ENCODE measurements around the gene SLC28A3. TPM values are rescaled to one million over a fixed set of nuclear protein-coding genes. Genes with fewer than 3 reads are reported as not detected.

SLC28A3 gene
- total RNA-seq, 4 donors from 2014 or later = 0.04 to 0.49 TPM; not detected in 2

DNA sequence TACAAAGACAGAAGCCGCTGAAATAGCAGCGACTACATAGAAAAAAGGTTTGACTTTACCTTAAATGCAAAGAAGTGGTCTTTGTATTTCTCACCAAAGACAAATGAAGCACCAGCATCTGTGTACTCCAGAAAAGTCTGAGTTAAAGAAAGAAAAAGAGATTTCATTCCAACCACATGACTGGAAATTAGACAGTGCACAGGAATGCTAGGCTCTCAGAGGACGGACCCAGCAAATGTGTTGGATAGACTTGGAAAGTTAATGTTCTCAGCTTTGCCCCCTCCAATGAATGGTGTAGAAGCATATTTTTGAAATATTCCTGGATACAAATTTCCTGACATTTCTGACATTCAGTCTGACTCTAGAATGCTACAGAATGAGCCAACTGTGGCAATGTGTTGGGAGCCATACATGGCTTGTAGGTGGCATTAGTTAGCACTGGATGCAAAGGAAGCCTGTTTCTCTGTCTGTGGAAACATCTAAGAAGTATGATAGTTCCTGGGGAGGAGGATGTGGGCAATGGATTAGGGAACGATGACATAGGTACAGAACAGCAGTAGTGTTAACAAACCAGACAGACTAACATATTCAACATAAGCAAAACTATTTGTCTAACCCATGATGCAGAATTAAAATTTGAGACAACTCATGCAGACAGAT is 43.3 kb downstream of the SLC28A3 start:
- Histone ChIP-seq H3K36me3 (no peaks in the 10 kb centered on the region), H3K27ac (no peak overlapping the region), H3K4me1 (peaks cover 0 to 7% (median 0%) of the 10 kb centered on the region in 3 donors), H3K27me3 (no peaks in the 10 kb centered on the region), H3K9me3 (no peaks in the 10 kb centered on the region), H3K4me3 (no peak overlapping the region)
- ATAC-seq = no peak
- TF ChIP-seq POLR2AphosphoS5 (IDR thresholded peaks at IDR 0.05) = no peak
- TF ChIP-seq, protein P1, sequence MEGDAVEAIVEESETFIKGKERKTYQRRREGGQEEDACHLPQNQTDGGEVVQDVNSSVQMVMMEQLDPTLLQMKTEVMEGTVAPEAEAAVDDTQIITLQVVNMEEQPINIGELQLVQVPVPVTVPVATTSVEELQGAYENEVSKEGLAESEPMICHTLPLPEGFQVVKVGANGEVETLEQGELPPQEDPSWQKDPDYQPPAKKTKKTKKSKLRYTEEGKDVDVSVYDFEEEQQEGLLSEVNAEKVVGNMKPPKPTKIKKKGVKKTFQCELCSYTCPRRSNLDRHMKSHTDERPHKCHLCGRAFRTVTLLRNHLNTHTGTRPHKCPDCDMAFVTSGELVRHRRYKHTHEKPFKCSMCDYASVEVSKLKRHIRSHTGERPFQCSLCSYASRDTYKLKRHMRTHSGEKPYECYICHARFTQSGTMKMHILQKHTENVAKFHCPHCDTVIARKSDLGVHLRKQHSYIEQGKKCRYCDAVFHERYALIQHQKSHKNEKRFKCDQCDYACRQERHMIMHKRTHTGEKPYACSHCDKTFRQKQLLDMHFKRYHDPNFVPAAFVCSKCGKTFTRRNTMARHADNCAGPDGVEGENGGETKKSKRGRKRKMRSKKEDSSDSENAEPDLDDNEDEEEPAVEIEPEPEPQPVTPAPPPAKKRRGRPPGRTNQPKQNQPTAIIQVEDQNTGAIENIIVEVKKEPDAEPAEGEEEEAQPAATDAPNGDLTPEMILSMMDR (IDR thresholded peaks at IDR 0.05) = no peak
- TF ChIP-seq POLR2A (IDR thresholded peaks at IDR 0.05) = no peak
- TF ChIP-seq EP300 (IDR thresholded peaks at IDR 0.05) = no peak
- 52 to 71% methylated on average over 2 to 4 of the region's 4 CpGs for WGBS, 2 donors (ENCODE audit: low coverage in 1 of 2)

DNA sequence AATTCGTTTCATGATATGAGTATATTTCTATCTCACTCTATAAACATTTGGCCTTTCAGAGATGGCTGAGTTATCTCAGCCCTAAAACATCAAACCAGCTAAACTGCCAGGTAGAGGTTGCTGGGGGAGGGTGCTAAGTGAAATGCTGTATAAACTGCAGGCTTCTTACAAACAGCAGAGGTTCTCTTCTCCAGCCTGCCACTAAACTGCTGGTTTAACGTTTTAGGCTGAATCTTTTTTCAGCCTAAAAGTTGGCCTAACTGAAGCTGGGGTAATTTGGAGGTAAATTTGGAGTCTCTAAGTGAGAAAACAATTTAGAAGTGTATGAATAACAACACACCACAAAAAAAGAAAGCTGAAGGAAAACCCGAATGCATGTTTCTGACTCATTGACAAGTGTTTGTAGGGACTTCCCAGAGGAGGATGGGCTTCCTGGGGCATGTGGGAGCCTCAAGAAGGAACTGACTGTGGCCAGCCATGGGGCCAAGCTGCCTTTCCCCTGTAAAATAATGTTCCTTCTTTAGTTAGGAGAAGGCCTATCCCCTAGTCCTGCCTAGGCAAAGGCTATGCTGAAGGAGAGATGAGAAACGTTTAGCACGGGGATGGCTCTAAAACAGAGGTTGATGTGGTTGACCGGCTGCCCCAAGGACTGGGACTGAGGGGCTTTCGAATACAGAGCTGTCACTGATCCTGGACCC is 44.3 kb downstream of the SLC28A3 start:
- 60 to 64% methylated on average over 2 to 7 of the region's 7 CpGs for WGBS, 2 donors (ENCODE audit: low coverage in 1 of 2)
- H3K27ac ChIP-seq = no peak overlapping the region
- H3K4me3 ChIP-seq = no peak overlapping the region
- H3K9me3 ChIP-seq = no peaks in the 10 kb centered on the region
- no peak for ATAC-seq
- H3K4me1 ChIP-seq = peaks cover 0 to 7% (median 0%) of the 10 kb centered on the region in 3 donors
- TF ChIP-seq, protein P1 (IDR thresholded peaks at IDR 0.05) = no peak
- TF ChIP-seq EP300 (IDR thresholded peaks at IDR 0.05) (no peak), POLR2AphosphoS5 (IDR thresholded peaks at IDR 0.05) (no peak), POLR2A (IDR thresholded peaks at IDR 0.05) (no peak)
- no peaks in the 10 kb centered on the region for H3K36me3 ChIP-seq
- no peaks in the 10 kb centered on the region for H3K27me3 ChIP-seq

DNA sequence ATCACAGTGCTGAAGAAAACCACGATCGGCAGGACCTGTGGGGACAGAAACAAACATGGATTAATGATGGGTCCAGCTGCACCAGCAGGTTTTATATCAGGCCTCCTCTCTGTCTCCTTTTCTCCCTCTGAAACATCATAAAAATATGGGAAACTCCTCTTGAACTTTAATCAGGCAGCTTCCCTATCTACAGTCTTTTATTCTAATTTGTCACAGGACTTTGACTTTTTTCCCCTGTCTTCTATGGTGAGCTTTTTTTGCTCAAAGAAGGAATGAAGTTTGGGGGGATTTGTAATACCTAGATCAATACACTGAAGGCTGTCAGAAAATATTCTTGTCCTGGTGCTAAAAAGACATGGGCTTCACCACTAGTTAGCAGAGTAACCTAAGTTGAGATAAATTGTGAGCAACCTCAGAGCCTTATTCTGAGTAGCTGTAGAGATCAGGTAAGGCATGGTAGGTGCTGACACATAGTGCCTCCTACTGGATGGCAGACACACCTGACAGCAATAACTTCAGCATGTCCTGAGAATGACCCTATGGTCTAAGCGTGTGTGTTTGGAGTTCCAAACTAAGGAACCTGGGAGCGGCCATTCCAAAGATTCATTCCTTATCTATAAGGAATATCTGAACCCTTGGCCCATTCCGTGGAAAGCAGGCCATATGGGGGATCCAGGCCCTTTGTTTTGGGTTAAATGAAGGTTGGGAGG is 46.2 kb downstream of the SLC28A3 start:
- H3K9me3 ChIP-seq = no peaks in the 10 kb centered on the region
- 89 to 93% methylated on average over 4 to 5 of the region's 5 CpGs for WGBS, 2 donors (ENCODE audit: low coverage in 1 of 2)
- TF ChIP-seq, protein P1 (IDR thresholded peaks at IDR 0.05) = no peak

DNA sequence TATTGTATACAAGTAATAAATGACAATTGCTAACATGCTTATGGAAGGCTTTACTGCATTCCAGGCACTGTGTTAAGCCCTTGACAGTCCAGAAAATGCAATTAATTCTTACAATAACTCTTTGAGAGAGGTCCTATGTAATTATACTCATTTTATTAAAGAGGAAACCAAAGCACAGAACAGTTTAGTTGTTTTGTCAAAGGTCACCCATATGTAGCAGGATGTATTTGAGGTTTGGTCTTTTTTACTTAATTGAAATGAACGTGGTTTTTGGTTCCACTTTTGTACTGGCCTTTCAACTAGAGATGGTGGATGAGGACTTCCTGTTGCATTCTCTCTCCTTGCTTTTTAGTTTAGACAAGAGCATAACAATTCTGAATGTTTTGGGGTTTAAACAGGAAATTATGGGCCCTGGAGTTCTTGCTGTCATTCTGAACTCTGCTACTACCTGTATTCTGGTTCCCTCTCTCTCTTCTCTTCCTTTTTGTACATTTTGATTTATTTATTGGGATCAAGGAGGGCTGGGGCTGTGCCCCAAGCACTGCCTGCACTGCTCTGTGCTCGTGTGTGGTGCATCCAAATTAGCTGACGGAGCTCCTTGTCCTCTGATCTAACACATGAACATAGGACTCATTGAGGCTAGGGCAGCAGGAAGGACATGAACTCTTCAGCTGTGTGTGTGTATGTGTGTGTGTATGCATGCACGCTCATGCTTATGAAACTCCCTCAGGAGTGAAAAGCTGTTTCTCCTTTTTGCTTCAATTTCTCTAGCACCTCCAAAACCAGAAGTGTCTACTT is 47.4 kb downstream of the SLC28A3 start:
- Histone ChIP-seq H3K27ac (no peak overlapping the region), H3K9me3 (no peaks in the 10 kb centered on the region), H3K4me3 (no peak overlapping the region), H3K36me3 (no peaks in the 10 kb centered on the region), H3K27me3 (peaks cover 3% of the 10 kb centered on the region), H3K4me1 (peaks cover 0 to 7% (median 0%) of the 10 kb centered on the region in 3 donors)
- 55 to 70% methylated on average over 3 to 4 of the region's 4 CpGs for WGBS, 2 donors (ENCODE audit: low coverage in 1 of 2)
- no peak for ATAC-seq
- TF ChIP-seq EP300 (IDR thresholded peaks at IDR 0.05) (no peak), POLR2A (IDR thresholded peaks at IDR 0.05) (no peak), POLR2AphosphoS5 (IDR thresholded peaks at IDR 0.05) (no peak)
- TF ChIP-seq, protein P1 (IDR thresholded peaks at IDR 0.05) = no peak

More for the DNA sequence above, 46.2 kb downstream of the SLC28A3 start:
- H3K4me3 ChIP-seq = no peak overlapping the region
- no peaks in the 10 kb centered on the region for H3K36me3 ChIP-seq
- no peak for ATAC-seq
- no peaks in the 10 kb centered on the region for H3K27me3 ChIP-seq
- H3K27ac ChIP-seq = no peak overlapping the region
- peaks cover 0 to 7% (median 0%) of the 10 kb centered on the region in 3 donors for H3K4me1 ChIP-seq

All from gastroesophageal sphincter (tissue), 4 donors.